ENCODE results near the gene CCR5AS.

The CCR5AS gene

DNA sequence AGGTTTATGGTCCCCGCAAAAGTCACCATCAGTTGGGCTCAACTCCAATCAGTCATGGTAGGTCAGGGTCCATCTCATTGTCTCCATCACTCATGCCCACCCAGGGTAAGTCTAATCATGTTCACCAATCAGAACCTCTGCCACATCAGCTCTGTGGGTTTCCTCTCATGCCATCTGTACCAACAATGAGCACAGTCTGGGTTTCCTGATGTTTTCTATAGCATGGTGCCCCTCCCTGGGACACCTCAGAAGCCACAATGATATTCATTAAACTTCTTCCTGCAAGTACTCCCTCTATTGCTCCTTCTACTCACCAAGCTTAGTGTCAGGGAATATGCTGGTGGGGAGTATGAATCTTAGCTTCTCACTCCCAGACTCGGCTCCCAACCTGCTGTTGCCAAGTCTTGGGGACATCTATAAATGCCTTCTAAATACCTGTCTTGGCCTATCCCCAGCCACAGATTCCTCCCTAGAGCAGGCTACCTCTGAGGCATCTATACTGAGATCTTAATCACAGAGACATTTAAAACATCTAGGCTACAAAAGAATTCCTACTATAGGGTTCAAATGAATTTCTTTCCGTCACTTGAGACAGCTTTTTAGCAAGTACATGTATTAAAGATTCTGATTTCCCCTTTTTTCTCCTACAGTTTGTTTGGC lies 57.9 kb downstream of the CCR5AS start:
- Histone ChIP-seq H3K27ac (ENCODE audit: low read depth) (no peak overlapping the region), H3K36me3 (ENCODE audit: insufficient read depth) (no peaks in the 10 kb centered on the region), H3K4me3 (no peak overlapping the region), H4K20me1 (replicated peaks; ENCODE audit: insufficient read depth) (no peaks in the 10 kb centered on the region), H2AFZ (no peak overlapping the region), H3F3A (replicated peaks; ENCODE audit: low read depth) (no peaks in the 10 kb centered on the region), H3K9me2 (ENCODE audit: insufficient read depth) (peaks cover 6% of the 10 kb centered on the region; the same call in 1 of the 2 replicates), H3K4me2 (no peak overlapping the region), H3K27me3 (ENCODE audit: insufficient read depth) (no peaks in the 10 kb centered on the region), H3K4me1 (ENCODE audit: insufficient read depth) (peaks cover 4% of the 10 kb centered on the region; the same call in 1 of the 2 replicates), H3K79me2 (replicated peaks; ENCODE audit: insufficient read depth) (no peaks in the 10 kb centered on the region)
- H3K4me1 Mint-ChIP-seq, result peaks cover 6% of the 10 kb centered on the region; the same call in 2 of the 3 replicates
- DNase-seq (ENCODE audit: low spot score) (no peak), ATAC-seq (no peak)
- H3K27ac Mint-ChIP-seq, result no peak overlapping the region
- peaks cover 4% of the 10 kb centered on the region for H3K27me3 Mint-ChIP-seq (ENCODE audit: insufficient read depth, low read depth, poor library complexity)
- peaks cover 28% of the 10 kb centered on the region; the same call in 2 of the 3 replicates for H3K9me3 Mint-ChIP-seq
- TF ChIP-seq EZH2 (IDR thresholded peaks at IDR 0.05; ENCODE audit: low read depth, unreplicated experiment), result no peak
- no peak for TF ChIP-seq JUNB (IDR thresholded peaks at IDR 0.05; ENCODE audit: unreplicated experiment)
- TF ChIP-seq EZH2phosphoT487 (IDR thresholded peaks at IDR 0.05; ENCODE audit: unreplicated experiment), result no peak
- TF ChIP-seq, protein P1, sequence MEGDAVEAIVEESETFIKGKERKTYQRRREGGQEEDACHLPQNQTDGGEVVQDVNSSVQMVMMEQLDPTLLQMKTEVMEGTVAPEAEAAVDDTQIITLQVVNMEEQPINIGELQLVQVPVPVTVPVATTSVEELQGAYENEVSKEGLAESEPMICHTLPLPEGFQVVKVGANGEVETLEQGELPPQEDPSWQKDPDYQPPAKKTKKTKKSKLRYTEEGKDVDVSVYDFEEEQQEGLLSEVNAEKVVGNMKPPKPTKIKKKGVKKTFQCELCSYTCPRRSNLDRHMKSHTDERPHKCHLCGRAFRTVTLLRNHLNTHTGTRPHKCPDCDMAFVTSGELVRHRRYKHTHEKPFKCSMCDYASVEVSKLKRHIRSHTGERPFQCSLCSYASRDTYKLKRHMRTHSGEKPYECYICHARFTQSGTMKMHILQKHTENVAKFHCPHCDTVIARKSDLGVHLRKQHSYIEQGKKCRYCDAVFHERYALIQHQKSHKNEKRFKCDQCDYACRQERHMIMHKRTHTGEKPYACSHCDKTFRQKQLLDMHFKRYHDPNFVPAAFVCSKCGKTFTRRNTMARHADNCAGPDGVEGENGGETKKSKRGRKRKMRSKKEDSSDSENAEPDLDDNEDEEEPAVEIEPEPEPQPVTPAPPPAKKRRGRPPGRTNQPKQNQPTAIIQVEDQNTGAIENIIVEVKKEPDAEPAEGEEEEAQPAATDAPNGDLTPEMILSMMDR (conservative IDR thresholded peaks at IDR 0.05; ENCODE audit: low read depth in 2 of 2), result no peak
- TF ChIP-seq POLR2AphosphoS5 (IDR thresholded peaks at IDR 0.05; ENCODE audit: low read depth), result no peak
- no peak for TF ChIP-seq ZNF114 (CRISPR knock-in tag; IDR thresholded peaks at IDR 0.05)
- no peak for TF ChIP-seq NANOG (IDR thresholded peaks at IDR 0.05; ENCODE audit: borderline replicate concordance)
- no peak for TF ChIP-seq CREB1 (CRISPR knock-in tag; IDR thresholded peaks at IDR 0.05; ENCODE audit: low read depth)
- TF ChIP-seq, protein P2, sequence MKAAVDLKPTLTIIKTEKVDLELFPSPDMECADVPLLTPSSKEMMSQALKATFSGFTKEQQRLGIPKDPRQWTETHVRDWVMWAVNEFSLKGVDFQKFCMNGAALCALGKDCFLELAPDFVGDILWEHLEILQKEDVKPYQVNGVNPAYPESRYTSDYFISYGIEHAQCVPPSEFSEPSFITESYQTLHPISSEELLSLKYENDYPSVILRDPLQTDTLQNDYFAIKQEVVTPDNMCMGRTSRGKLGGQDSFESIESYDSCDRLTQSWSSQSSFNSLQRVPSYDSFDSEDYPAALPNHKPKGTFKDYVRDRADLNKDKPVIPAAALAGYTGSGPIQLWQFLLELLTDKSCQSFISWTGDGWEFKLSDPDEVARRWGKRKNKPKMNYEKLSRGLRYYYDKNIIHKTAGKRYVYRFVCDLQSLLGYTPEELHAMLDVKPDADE (IDR thresholded peaks at IDR 0.05), result no peak
- TF ChIP-seq ZNF331 (CRISPR knock-in tag; IDR thresholded peaks at IDR 0.05; ENCODE audit: low read depth), result no peak
- TF ChIP-seq STAT1 (IDR thresholded peaks at IDR 0.05; ENCODE audit: unreplicated experiment), result no peak
- TF ChIP-seq, protein P3, sequence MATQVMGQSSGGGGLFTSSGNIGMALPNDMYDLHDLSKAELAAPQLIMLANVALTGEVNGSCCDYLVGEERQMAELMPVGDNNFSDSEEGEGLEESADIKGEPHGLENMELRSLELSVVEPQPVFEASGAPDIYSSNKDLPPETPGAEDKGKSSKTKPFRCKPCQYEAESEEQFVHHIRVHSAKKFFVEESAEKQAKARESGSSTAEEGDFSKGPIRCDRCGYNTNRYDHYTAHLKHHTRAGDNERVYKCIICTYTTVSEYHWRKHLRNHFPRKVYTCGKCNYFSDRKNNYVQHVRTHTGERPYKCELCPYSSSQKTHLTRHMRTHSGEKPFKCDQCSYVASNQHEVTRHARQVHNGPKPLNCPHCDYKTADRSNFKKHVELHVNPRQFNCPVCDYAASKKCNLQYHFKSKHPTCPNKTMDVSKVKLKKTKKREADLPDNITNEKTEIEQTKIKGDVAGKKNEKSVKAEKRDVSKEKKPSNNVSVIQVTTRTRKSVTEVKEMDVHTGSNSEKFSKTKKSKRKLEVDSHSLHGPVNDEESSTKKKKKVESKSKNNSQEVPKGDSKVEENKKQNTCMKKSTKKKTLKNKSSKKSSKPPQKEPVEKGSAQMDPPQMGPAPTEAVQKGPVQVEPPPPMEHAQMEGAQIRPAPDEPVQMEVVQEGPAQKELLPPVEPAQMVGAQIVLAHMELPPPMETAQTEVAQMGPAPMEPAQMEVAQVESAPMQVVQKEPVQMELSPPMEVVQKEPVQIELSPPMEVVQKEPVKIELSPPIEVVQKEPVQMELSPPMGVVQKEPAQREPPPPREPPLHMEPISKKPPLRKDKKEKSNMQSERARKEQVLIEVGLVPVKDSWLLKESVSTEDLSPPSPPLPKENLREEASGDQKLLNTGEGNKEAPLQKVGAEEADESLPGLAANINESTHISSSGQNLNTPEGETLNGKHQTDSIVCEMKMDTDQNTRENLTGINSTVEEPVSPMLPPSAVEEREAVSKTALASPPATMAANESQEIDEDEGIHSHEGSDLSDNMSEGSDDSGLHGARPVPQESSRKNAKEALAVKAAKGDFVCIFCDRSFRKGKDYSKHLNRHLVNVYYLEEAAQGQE (IDR thresholded peaks at IDR 0.05; ENCODE audit: unreplicated experiment), result no peak
- TF ChIP-seq, protein P4, sequence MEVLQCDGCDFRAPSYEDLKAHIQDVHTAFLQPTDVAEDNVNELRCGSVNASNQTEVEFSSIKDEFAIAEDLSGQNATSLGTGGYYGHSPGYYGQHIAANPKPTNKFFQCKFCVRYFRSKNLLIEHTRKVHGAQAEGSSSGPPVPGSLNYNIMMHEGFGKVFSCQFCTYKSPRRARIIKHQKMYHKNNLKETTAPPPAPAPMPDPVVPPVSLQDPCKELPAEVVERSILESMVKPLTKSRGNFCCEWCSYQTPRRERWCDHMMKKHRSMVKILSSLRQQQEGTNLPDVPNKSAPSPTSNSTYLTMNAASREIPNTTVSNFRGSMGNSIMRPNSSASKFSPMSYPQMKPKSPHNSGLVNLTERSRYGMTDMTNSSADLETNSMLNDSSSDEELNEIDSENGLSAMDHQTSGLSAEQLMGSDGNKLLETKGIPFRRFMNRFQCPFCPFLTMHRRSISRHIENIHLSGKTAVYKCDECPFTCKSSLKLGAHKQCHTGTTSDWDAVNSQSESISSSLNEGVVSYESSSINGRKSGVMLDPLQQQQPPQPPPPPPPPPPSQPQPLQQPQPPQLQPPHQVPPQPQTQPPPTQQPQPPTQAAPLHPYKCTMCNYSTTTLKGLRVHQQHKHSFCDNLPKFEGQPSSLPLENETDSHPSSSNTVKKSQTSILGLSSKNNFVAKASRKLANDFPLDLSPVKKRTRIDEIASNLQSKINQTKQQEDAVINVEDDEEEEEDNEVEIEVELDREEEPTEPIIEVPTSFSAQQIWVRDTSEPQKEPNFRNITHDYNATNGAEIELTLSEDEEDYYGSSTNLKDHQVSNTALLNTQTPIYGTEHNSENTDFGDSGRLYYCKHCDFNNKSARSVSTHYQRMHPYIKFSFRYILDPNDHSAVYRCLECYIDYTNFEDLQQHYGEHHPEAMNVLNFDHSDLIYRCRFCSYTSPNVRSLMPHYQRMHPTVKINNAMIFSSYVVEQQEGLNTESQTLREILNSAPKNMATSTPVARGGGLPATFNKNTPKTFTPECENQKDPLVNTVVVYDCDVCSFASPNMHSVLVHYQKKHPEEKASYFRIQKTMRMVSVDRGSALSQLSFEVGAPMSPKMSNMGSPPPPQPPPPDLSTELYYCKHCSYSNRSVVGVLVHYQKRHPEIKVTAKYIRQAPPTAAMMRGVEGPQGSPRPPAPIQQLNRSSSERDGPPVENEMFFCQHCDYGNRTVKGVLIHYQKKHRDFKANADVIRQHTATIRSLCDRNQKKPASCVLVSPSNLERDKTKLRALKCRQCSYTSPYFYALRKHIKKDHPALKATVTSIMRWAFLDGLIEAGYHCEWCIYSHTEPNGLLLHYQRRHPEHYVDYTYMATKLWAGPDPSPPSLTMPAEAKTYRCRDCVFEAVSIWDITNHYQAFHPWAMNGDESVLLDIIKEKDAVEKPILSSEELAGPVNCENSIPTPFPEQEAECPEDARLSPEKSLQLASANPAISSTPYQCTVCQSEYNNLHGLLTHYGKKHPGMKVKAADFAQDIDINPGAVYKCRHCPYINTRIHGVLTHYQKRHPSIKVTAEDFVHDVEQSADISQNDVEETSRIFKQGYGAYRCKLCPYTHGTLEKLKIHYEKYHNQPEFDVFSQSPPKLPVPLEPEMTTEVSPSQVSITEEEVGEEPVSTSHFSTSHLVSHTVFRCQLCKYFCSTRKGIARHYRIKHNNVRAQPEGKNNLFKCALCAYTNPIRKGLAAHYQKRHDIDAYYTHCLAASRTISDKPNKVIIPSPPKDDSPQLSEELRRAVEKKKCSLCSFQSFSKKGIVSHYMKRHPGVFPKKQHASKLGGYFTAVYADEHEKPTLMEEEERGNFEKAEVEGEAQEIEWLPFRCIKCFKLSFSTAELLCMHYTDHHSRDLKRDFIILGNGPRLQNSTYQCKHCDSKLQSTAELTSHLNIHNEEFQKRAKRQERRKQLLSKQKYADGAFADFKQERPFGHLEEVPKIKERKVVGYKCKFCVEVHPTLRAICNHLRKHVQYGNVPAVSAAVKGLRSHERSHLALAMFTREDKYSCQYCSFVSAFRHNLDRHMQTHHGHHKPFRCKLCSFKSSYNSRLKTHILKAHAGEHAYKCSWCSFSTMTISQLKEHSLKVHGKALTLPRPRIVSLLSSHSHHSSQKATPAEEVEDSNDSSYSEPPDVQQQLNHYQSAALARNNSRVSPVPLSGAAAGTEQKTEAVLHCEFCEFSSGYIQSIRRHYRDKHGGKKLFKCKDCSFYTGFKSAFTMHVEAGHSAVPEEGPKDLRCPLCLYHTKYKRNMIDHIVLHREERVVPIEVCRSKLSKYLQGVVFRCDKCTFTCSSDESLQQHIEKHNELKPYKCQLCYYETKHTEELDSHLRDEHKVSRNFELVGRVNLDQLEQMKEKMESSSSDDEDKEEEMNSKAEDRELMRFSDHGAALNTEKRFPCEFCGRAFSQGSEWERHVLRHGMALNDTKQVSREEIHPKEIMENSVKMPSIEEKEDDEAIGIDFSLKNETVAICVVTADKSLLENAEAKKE (CRISPR knock-in tag; IDR thresholded peaks at IDR 0.05), result no peak
- peaks cover 4% of the 10 kb centered on the region; the same call in 1 of the 3 replicates for H3K36me3 Mint-ChIP-seq (ENCODE audit: low read depth)
- H3K4me3 Mint-ChIP-seq, result no peak overlapping the region

Data from GM23338 (cell line).